Fibroblast of peridontal ligament (primary cell): ENCODE results near the gene F12.
A peak's percentile ranks its signal among the peaks of the same experiment; 100 is the strongest.

Experiments used
- DNase-seq: peaks from one replicate; pipeline ENCODE4 v3.0.0-alpha.2; 2010; ENCODE audit errors: extremely low read depth

F12 gene

DNA sequence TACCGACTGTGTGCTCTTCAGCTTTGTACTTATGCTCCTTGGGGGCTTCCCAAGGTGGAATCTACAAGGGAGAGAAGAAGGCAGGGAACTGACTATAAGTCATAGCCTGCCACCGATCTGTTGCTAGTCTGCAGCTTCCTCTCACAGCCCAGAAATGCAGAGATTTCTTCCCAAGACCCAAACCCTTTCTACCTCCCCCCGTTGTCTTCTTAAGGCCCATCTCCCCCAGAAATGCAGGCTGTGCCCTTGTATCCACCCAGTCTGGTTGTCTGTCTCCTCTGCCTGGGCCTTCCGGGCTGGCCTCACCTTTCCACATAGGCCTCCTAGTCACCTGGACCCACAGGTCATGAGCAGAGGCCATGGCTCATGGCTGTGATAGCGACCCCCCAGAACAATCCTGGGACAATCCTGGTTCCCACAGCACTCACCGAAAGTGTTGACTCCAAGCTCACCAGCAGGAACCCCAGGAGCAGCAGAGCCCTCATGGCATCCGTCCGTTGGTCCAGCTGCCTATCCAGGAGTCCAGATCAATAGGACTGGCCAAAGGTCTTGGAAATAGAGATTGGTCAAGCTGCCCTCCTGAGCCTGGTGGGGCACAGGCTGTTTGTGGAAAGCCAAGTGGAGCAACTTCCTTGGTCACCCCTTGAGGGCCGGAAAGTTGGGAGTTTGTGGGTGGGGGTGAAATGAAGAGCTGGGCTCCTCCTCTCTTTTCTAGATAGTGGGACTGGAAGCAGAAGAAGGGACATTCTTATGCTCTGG is at the start of gene F12:
TSS of gene F12 (minus strand) at position 522 of the 759 bp plus-strand sequence. CDS start at position 485, 37 bp downstream.
- DNase-seq, result no peak

DNA sequence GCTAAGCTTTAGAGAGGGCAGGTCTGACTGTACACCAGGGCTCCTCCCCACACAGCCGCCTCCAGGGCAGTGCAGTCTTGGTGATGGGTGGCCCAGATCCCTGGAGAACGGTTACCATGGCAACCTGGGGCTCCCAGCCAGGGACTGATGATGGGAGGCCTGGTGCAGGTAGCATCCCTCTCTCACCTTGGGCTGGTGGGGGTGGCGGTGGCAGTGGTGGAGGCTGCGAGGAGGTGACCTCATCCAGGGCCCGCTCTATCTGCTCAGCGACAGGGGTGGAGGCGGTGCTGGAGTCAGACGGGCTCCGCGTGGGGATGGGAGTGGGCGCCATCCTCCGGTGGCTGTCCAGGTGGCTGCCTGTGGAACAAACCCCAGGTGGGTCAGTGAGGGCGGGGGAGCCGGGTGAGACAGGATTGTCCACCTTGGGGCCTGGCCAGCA is 49.6 kb upstream of the F12 start:
- no peak for DNase-seq

DNA sequence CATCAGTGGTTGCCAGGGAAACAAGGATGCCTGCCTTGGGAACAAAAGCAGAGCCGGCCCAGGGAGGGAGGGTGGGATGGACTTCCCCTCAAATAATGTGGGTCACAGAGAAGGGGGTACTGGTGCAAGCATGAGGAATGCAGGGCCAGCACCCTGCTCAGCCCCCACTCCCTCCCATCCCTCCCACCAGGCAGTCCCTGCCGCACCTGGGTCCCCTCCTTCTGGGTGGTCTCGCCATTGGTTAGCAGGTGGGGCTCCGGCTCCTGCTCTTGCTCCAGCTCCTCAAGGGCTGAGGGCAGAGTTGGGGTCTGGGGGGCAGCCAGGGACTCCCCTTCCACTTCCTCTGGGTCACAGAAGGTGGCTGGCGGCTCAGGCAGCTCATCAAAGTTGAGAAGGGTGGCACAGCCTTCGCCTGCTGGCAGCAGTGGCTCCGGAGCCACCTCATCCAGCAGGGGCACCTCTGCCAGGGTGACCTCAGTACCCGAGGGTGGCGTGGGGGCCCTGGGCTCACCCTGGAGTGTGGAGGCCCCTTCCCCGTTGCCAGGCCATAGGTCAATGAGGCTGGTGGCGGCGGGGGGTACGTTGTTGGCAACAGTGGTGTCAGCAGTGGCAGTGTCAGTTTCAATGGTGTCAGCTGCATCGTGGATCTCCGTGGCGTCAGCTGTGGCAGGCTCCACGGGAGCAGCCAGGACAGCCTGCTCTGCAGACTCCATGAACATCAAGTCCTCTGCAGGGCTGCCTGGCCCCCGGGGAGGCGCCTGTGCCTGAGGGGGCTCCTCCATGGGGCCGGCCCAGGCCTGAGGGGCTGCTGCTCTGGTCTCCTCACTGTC is 48.7 kb upstream of the F12 start:
- DNase-seq, result no peak

- peak; percentile 91 for DNase-seq
Observed at GRCh38 chr5:177456976-177457851, 47.9 kb upstream of the F12 start.

GRCh38 chr5:177456591-177456964 is 47.2 kb upstream of the F12 start:
- no peak for DNase-seq

- peak; percentile 84 for DNase-seq
Observed at GRCh38 chr5:177455661-177456590, 46.6 kb upstream of the F12 start.

GRCh38 chr5:177455036-177455660 is 45.8 kb upstream of the F12 start:
- no peak for DNase-seq

- DNase-seq, result peak; percentile 82
Observed at GRCh38 chr5:177454397-177455035, 45.2 kb upstream of the F12 start.

GRCh38 chr5:177453852-177454396 is 44.6 kb upstream of the F12 start:
- no peak for DNase-seq

DNA sequence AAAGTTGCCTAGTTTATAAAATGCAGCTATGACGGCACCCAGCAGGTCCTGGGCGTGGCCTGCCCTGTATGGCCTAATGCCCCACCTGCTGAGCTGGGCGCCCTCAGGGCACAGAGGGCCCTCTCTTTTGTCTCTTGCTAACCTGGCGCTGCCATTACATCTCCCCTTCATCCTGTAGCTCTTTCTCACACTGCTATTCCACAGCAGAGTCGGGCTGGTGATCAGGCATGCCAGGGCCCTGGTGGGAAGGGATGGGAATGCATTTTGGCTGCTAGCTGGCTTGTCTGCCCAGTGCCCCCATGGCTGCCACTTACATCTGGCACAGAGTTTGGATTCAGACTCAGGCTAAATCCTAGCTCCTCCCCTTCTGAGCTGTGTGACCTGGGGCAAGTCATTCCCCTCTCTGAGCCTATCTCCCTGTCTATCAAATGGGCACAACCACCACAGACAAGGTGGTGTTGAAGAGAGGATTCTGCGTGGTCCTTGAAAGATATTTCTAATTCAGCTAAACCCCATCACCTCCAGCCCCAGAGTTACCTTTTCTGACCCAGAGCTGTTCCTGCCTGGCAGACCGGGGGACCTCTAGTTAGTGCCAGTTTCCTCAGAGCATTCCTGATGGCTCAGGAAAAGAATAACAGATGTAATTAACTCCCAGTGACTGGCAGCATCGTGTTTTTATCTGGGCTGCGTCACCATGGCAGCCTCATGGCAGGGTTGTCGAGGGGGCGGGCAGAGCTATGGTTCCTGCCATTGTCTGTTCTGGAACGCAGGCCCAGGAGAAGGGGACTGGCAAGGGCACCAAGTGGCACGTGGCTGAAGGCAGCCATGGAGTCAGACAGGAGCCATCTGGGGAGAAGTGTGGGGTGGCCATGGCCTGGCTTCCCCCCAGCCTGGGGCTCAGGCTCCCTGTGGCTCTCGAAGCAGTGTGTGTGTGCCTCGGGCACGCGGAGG is 43.6 kb upstream of the F12 start:
- no peak for DNase-seq

DNA sequence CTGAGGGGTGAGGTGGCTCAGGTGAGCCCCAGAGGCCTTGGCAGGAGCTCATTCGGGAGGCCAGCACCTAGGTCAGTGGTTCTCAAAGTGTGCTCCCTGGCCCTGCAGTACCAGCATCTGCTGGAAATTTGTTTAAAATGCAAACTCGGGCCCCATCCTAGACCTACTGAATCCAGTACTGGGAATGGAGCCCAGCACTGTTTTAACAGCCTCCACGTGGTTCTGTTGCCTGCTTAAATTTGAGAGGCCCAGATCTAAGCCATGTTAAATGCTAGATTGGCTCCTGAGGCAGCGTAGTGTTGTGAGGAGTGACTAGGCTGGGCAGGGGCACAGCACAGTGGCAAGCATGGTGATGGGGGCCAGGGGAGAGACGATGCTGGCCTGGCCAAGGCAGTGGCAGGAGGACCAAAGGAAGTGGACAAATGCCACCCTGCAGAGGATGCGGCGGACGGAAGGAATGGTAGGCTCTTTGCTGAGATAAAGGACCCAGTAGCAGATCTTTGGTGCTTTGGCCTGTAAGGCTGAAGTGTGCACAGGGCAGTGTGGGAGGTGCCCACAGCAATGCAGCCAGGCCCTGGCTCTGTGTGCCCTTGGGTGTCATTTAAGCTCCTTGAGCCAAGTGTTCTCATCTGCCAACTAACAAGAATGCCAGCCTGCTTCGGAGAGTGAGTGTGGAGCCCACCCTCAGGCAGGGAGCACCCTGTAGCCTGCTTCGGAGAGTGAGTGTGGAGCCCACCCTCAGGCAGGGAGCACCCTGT is 41.5 kb upstream of the F12 start:
- no peak for DNase-seq

DNA sequence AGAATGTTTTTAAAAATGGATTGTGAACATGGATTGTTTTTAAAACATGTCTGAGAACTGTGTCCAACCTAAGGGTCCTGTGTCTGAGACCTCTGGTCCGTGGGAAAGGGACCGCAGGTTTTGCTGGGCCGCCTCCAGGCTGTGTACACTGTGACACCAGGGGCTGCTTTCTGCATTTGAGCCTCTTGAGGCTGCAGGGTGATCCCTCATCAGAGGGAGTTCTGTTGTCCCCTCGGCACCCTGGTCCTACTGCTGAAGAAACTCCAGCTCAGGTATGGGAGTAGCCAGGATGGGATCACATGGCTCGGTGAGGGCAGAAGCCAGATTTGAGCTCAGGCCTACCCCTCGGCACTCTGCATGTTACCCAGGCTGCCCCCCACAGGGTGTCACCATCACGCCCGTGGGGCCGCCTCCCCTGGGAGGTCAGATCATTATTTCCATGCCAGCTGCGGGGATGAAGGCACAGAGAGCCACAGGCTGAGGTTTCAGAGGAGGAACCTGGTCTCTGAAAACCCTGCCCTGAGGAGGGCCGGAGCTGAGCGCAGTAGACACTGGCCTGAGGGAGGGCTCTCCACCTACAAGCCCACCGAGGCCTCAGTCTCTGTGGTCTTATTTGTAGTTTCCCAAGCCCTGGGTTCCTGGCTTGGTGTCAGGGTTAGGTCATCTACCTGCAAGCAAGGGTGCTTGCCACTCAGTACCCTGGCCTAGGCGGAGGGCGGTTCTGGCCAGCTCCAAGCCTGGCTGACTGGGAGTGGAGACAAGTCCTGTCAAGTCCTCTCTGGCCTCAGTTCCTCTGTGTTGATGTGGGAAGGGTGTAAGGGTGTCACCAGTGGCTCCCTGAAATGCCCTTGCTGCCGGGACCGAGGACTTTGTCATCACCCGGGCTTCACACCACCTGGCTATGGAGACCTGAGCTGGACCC is 40.0 kb upstream of the F12 start:
- DNase-seq, result no peak

- DNase-seq, result no peak
Observed at GRCh38 chr5:177448244-177448950, 39.0 kb upstream of the F12 start.

DNA sequence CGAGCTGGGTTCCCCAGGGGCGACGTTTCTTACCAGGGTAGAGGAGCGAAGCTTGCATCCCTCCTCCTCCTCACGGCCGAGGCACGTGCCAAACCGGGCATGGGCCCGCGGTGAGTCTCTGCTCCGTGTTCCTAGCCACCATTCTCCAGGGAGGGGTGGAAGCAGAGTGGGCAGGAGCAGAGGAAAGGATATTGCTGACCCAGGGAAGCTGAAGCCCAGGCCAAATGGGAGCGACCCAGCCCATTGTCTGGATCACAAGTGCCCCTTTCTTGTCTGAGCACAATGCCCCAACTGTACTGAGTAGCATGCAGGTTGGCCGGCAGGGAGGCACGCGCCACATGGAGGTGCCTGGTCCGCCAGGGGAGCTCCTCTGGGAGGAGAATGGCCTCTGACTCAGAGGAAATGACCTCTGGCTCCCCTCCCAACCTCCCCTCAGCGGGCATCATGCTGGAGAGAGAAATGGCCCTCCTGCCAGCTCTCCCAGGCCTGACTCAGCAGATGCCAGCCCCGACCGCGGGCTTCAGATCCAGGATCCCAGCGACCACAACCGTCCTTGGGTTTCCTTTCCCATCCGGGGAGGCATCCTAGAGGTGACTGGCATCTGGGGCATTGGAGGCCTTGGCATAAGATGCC is 38.4 kb upstream of the F12 start:
- DNase-seq, result peak; percentile 73

DNA sequence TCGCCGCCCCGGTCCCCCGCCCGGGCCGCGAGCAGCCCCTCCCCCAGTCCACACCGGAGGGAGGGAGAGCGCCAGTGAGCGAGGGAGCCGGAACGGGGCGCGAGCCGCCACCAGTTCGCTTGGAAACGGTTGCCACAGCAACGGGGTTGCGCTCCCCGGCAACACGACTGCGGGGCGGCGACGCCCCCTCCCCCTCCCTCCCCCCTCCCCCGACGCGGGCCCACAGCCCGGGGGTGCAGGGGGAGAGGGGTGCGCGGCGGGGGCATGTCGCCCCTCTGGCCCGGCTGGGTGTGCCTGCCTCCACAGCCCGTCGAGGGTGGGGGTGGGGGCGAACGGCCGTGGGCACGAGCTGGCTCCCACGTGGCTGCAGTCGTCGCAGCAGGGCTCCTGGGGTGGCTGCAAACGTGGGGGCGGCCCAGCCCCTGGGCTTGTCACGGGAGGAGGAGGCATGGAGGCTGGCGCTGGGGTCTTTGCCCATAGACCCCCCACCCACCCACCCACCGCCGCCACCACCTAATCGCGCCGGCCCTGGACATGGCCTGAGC is 37.8 kb upstream of the F12 start:
- DNase-seq, result peak; percentile 23
